Stimulated activated CD4-positive, alpha-beta T cell treated with anti-CD3 and anti-CD28 coated beads, TNF-alpha, amount 100 ng/mL, for 48 hours (primary cell): ENCODE measurements around the gene RAE1.

ENCODE experiments used
- DNase-seq, 3 donors: peaks; one replicate each; pipeline ENCODE4 v3.0.0-alpha.2; 2020; ENCODE audit warnings: low read depth in 3 of 3

Gene RAE1

DNA sequence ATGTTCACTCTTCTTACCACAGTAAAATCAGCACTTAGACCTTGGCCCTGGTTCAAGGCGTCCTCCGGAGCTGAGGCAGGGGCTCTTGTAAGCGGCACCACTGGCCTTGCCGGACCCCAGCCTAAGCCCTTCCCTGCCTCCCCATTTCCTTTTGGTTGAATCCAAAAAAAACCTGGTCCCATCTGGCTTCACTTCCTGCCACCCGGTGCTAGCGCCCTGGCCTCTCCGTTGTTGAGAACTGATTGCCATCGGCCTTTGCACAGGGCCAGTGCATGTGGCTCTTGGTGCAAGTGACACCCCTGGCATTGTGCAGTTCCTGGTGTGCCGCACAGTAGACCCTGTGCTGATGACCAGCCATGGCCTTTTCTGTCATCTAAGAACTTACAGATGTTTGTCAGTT, 21.1 kb downstream of the RAE1 start:
- no peak for DNase-seq

DNA sequence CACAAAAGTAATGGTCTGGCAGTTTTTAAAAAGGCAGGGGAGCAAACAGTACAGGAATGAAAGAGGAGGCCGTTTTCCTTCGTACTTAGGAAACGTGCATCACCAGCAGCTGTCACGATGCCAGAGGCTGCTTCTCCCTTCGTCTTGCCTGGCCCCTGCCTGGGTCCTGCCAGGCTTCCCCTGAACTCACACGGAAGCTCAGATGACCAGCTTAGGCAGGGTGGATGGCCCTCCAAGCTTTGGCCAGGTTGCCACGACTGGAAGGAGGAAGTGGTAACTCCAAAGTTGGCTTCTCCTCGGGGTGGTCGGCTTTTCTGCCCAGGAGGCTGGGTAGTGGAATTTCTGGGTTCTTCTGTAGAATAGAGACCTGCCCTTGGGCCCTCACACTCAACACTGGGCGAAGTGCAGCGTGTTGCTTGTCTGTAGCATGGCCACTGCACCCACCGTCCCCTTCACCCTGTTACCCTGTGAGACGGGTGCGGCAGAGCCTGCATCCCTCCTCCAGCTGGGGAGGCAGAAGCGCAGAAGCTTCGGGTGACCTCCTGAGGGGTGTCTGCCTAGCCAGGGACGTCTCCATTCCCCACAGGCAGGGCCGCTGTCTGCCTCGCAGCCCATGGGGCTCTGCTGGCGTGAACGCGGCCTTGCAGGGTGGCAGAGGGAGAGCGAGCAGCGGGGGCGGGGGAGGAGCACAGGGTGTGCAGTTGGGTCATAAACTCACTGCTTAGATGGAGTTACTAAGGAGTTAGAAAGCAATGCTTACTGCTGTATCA, 21.7 kb downstream of the RAE1 start:
- no peak for DNase-seq

DNA sequence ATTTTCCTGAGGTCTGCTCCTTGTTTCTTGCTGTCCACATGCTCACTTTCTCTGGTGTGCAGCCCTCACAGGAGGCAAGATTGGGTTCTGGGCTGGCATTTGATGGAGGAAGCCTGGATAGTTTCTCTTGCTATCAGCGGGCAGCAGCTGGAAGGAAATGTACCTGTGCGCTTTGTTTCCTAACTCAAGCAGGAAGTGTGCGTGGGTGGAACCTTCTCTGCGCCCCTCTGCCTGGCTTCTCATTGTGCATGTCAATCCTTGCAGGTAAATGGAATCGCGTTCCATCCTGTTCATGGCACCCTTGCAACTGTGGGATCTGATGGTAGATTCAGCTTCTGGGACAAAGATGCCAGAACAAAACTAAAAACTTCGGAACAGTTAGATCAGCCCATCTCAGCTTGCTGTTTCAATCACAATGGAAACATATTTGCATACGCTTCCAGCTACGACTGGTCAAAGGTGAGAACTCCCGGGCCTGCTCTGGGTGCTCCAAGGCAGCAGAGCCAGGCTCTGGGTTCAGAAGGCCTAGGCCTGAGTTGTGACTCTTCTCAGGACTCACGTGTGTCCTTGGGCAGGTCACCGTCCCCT, 23.4 kb downstream of the RAE1 start:
- DNase-seq, result no peak

DNA sequence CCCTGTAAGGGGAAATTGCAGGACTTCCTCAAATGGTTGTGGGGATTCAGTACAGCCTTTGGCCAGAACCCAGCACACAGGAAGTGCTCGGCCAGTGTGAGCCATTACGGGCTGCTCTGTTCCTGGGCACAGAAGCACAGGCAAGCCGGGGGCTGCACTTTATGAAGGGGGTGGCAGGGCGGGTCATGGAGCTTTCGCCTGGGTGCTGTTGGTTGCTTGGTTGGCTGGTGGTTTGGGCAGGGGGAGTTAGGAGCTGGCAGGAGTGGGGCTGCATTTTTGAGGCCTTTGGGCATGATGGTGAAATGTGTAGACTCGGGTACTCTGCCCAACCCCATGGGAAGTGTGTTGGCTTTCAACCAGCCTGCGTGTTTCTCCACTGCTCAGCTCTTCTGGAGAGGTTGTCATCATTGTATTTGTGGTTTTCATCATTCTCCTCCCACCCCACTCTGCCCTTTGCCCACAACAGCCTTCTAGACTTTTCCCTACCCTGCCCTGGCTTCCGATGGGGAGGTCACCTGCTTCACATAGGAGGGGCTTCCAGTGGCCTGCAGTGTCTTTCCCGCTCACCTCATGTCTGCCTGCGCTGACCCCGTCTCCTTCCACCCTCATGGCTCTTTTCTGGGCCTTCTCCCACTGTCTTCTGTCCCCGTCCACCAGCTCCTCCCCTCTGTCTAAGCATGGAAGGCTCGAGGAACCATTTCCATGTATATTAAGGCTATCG, 24.0 kb downstream of the RAE1 start:
- DNase-seq, result no peak

DNA sequence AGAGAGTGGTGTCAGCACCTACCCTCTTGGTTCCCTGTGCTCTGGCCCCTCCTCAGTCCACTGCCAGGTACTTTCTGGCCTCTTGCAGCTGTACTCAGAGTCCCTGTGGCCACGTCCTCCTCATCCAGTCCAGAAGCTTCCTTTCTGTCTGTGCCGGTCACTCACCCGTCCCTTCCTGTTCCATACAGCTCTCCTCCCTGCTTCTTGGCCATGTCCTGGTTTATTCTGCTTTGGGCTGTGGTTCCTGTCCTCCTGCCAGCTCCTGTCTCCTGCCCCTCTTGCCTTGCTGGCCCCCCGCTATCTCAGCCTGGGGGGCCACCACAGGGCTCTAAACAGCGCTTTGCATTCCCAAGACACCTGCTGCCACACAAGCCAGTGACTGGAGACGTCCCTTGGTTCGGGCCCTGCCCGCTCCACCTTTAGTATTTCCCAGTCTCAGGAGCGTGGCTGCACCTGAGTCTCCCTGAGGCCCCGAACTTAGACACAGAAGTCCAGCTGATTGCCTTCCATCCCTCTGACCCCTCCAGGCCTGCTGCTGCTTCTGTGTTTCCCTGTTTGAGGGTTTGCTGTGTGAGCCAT, 24.7 kb downstream of the RAE1 start:
- DNase-seq, result no peak

DNA sequence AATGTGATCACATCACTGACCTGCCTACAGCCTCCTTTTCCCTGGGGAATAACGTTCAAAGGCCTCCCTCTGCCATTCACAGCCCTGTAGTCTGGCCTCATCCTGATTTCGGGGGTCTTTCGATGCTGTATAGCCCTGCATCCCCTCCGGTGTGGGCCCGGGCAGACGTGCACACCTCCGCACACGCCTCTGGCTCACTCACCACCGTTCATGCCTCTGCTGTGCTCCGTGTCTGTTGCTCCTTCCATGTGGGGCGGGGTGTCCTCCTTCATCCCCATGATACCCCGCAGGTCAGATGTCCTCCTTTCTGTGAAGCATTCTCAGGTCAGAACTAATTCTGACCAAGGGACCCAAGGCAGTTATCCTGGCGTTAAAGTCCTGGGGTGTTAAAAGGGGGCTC, 26.3 kb downstream of the RAE1 start:
- DNase-seq, result no peak

DNA sequence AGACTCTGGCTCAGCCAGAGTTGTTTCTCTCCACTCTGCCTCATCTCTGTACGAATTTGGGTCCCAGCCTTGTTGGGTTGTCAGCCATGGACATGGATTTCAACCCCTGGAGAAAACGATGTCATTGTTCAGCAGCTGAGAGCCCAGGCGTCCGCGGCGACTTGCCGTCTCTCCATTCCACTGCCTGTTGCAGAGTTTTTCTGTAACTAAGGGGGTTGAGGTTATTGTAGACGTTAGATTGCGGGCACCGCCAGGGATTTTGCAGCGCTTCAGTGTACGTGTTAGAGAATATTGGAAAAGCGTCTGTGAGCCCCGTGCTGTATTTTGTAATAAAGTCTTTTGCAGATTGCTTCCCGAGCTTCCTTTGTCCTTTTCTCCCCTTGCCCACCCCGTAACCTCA, 27.1 kb downstream of the RAE1 start:
- DNase-seq, result no peak

DNA sequence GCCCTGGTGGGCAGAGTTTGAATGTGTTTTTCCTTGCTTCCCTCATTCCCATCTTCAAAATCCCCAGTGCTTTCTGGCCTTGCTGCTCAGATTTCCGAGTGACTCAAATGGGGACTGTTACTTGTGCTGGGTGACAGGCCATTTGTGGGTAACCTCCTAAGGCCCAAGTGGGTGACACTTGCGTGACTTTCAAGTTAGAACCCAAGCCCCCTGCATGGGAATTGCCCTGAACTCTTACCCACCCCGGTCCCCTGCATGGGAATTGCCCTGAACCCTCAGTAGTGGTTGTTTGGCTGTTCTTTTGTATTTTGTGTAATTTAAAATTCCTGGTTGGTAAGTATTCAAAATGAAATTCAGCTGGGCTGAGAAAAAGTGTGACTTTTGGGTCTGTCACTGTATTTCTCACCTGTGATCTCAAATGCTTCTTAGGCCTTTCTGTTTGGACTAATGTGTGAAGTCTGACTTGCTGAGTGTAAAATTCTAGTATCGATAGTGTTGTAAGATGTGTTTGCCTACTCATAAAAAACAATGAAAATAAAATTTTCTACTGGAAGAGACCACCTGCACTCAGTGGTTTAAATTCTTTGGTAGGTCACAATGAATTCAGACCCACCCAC, 27.7 kb downstream of the RAE1 start:
- no peak for DNase-seq

DNA sequence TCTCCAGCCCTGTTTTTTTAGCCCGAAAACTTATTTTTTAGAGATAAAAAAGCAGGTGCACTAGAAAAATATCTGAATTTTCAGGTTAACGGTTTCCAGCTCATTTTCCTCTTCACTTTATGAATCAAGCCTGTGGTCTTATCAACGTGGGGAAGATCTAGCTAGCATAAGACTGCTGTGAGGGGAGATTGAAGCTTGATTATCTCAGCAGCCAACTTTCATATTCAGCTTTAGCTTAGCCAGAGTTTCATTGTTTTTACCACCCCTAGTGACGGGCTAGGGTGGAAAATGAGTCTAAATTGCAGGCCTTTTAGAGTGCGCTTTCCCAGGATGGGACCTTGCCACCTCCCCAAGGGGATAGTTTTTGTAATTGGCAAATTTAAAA, 28.2 kb downstream of the RAE1 start:
- no peak for DNase-seq

DNA sequence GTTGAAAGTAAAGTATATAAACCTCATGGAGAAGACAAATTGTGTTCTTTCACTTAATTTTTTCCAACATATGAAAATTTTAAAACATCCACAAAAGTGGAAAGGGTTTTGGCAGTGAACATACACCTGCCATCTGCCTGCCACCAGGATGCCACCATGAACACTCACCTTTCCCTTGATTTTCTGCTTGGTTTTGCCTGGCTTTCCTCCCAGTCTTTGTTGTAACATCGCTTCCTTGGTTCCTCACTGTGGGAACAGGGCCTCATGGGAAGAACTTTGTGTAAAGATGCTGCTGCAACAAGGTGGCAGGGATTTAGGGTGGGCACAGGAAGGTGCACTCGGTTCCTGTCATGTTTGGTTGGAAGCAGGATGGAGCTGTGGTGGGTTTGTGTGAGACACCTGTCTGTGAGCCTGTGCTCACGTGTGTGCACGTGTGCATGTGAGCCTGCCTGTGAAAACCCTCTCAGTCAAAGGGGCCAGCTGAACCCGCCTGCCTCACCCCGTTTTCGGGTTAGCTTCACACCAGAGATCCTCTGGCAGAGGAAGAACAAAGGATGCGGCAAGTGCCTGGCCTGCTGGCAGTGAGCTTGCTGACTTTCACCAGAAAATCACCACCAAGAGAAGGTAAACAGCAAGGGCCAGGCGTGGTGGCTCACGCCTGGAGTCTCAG, 29.2 kb downstream of the RAE1 start:
- DNase-seq, result no peak

DNA sequence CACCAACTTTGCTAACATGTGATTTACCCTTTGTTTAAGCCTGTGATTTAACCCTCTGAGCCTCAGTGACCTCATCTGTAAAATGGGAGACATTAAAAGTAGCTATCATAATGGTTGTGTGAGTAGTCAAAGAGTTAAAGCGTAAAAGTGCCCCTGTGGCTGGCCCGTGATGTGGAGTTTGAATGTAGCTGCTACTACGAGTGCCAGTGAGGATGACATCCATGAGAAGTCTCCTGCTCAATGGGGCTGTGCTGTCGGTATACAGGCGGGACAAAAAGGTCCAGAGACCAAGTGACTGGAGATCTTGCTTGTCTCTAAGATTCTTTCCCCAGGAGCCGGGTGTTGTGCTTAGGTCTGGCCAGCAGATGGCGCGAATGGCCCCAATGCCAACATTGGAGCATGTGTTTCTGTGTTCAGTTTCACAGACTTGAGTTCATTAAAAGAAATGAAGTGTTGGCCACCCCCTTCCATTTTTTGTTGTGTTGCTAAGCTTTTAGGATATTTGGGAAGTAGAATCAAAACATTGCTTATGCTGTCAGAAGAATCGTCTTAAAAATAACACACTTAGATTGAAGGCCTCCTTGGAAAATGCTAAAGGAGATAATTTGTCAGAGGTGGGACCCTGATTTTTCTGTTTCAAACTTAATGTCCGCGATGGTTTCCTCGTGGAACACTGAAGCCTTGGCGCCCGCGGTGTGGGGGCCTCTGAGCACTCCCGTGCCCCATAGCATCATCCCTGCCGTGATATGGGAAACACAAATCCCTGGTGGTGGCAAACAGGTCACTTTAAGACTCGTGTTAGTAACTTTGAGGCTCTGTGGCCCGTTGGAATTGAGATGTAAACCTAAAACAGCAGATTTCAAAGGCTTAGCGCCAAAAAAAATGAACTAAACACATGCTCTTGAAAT, 30.8 kb downstream of the RAE1 start:
- peak in 2 of 3 donors; percentile 76 for DNase-seq

DNA sequence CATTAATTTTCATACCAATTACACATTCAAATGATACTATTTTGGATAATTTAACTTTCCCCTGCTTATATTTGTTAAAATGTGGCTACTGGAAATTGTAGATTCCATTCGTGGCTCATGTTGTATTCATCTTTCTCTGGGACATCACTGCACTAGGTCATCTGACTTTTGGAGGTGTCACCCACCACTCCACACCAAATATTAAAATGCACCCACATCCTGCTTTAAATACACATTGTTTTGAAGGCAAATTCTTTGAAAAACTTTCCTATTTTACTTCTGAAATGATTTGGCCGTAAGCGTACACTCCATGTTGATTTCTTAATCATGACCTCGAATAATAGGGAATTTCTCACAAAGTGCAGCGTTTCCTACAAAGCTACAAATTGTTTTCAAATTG, 31.5 kb downstream of the RAE1 start:
- no peak for DNase-seq

DNA sequence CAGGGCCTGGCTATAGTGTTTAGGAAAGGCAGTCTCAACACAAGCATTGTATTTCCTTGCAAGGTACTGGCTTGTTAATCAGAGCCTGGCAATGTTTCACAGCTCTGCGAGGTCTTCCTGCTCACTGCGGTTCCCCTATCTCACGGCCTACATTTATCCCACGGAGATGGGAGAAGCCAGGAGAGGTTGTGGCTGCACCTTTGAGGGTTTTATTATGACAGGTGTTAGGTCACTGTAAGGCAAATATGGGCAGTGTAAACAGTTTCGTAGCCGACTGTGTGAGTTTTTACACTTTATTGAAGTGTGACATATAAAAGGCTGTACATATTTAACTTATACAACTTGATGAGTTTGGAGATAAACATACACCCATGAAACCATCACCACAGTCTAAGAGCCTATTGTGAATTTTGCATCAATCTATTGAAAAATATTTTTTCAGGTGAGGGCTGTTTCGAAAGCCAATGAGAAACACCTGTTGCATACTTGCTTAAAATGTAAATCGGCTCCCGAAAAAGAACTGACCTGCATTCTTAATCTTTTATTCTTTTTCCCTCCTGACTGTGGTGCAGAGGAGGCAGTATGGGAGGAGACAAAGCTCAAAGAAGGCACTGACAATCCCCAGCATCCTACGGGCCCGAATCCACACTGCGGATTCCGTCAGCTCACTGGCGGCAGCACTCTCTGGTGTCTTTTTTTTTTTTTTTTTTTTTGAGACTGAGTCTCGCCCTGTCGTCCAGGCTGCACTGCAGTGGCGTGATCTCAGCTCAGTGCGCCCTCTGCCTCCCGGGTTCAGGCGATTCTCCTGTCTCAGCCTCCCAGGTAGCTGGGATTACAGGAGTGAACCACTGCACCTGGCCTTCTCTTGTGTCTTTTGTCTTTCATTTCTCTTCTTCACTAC, 32.6 kb downstream of the RAE1 start:
- DNase-seq, result no peak

DNA sequence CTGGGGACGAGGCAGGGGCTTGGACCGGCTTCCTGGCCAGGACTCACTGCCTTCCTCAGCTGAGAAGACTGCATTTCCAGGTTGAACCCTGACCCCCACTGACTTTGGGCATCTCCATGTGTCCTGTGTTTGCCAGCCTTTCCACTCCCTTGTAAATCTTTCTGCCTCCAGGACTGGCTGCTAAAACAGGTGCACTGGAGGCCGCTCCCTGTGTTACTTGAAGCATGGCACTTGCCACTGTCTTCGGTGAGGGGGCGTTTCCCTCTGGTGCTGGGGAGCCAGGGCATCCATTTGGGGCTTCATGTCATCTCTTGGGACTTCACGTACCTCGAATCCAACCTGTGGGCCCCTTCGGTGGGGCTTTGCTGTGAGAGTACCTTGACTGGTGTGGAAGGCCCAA, 33.4 kb downstream of the RAE1 start:
- DNase-seq, result no peak

DNA sequence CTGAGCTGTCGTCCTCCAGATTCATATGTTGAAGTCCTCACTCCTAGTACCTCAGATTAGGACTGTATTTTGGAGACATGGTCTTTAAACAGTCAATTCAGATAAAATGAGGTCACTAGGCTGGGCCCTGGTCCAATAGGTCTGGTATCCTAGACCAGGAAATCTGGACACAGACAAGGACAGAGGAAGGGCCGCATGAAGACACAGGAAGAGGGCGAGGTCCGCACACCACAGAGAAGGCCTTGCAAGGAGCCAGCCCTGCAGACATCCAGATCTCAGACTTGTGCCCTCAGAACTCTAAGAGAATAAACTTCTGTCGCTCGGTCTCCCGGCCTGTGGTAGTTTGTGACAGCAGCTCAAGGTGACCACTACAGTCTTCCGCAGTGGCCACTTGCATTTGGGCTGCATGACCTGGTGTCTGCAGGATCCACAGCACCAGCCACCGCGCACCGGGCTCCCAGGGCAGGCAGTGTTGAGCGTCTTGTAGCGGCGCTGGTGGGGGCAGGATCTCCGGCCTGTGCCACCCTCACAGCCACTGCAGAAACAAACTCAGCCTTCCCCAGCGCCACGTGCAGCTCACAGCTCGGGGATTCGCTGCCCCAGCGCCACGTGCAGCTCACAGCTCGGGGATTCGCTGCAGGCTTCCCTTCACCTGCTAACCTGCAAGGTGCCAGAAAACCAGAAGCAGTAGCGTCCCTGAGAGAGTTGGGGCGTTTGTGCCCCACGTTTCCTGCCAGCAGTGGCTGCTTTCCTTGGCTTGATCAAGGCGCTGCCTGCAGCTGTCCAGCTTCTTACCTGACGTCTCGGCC, 34.1 kb downstream of the RAE1 start:
- DNase-seq, result no peak

DNA sequence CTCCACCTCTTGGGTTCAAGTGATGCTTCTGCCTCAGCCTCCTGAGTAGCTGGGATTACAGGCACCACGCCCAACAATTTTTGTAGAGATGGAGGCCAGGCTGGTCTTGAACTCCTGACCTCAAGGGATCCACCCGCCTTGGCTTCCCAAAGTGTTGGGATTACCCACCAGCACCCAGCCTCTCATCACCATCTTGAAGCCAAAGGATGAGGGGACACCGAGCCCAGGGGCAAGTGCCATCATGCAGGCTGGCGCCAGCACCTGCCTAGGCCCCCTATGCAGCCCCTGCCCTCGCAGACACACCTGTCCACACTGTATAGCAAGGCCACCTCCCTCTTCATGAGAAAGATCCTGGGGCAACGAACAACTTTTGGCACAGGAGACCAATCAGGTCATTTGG, 34.9 kb downstream of the RAE1 start:
- no peak for DNase-seq

DNA sequence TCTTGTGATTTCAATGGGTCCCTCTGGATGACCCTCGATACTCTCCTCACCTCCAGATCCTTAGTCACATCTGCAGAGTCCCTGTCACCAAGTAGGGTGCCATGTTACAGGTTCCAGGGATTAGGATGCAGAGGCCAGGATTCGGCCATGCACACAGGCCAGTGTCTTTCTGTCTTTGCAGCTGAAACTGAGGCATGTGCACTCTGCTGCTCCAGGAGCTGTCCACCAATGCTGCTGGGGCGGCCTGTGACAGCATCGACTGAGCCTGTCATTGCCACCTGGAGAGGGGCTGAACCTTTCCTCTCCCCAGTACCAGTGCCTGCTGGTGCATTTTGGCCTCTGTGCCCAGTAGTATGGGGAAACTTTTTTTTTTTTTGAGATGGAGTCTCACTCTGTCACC, 35.7 kb downstream of the RAE1 start:
- no peak for DNase-seq

DNA sequence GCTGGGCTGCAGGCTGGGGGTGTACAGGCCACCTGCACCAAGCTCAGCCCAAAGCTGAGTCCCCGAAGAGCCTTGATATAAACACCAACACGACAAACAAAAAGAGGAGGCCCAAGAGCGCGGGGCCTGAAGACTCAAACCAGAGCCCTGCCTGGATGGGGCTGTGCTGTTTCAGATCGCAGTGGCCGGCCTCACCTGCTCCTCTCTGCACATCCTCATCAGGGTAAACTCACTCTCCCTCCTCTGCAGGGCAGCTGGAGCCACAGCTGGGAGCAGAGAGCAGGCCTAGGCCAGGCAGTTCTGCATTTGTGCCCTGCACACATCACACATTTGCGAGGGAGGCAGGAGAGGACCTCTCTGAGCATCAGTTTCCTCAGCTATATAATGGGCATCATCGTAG, 36.4 kb downstream of the RAE1 start:
- no peak for DNase-seq

DNA sequence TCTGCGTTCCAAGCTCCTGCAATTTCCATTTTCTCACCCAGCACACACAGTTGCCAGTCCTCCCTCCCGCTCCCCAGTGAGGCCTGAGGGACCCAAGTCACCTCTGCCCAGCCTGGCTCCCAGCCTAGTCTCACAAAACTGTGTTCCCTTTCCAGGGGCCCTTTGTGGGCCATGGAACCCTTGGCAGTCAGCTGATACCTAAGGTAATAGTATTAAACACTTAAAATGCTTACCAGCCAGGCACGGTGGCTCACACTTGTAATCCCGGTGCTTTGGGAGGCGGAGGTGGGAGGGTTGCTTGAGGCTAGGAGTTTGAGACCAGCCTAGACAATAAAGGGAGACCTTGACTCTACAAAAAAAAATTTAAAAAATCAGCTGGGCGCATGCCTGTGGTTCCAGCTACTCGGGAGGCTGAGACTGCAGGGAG, 36.9 kb downstream of the RAE1 start:
- no peak for DNase-seq
